Tibial artery (tissue), 4 donors: ENCODE data around the gene SCLY.

Experiments used
- DNase-seq, 2 donors: peaks; one replicate each; pipeline ENCODE4 v3.0.0-alpha.2; 2019
- H3K27ac ChIP-seq, 2 donors: fragments of 200-600 bp; sonication (generic) in 1 of 2; 1 replicate in 1 of 2; 2 replicates in 1 of 2; pipeline ENCODE4 v1.5.1; 2018 to 2019; ENCODE audit warnings: mild to moderate bottlenecking in 1 of 2
- H3K27me3 ChIP-seq, 2 donors: fragments of 200-600 bp; sonication (generic) in 1 of 2; one replicate each; pipeline versions ENCODE4 v1.5.1 to v1.6.0; 2016 to 2019
- H3K36me3 ChIP-seq, 3 donors: fragments of 200-600 bp; sonication (generic) in 2 of 3; one replicate each; pipeline ENCODE4 v1.5.1; 2016 to 2019; ENCODE audit warnings: mild to moderate bottlenecking in 2 of 3
- H3K4me1 ChIP-seq, 4 donors: fragments of 200-600 bp; sonication (generic) in 2 of 4; 1 replicate in 3 of 4; 2 replicates in 1 of 4; pipeline ENCODE4 v1.5.1; 2016 to 2019
- H3K4me3 ChIP-seq, 2 donors: fragments of 200-600 bp; sonication (generic) in 1 of 2; 1 replicate in 1 of 2; 2 replicates in 1 of 2; pipeline ENCODE4 v1.5.1; 2018 to 2019; ENCODE audit warnings: mild to moderate bottlenecking in 2 of 2
- H3K9me3 ChIP-seq, 3 donors: fragments of 200-600 bp; sonication (generic) in 1 of 3; one replicate each; pipeline ENCODE4 v1.5.1; 2016 to 2019
- intact Hi-C: fragments of 100-400 bp; cut with DNase I; formaldehyde crosslinking; loops from one replicate; pipeline ENCODE4 v1.15.0; 2023; ENCODE audit warnings: low total_unique reads
- TF ChIP-seq, protein P1 (sequence below), 2 experiments: fragments of 200-600 bp in 1 of 2; fragments of 450-650 bp in 1 of 2; IDR thresholded peaks; one replicate each; pipeline ENCODE4 v1.5.1; 2017 to 2019; ENCODE audit warnings: antibody characterized with exemption in 2 of 2, mild to moderate bottlenecking in 1 of 2, moderate library complexity in 1 of 2

Gene SCLY

DNA sequence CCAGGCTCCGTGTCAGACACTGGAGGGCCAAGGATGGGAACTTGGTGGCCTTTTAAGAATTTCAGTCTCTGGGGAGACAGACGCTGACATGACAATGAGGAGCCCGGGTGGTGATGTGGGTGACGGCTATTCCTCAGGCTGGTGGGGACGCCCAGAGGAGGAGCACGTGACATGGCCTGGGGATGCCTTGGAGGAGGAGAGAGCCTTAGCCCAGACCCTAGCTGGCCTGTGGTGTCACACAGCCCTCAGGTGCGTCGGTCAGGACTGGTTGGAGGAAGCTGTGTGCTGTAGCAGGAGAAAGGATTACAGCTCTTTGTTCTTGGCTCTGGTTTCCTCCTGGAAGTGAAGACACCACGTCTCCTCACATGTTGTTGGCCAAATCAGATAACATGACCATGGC lies 40.0 kb upstream of the SCLY start:
- H3K4me1 ChIP-seq = no peaks in the 10 kb centered on the region
- H3K4me3 ChIP-seq = no peak overlapping the region
- H3K27me3 ChIP-seq = no peaks in the 10 kb centered on the region
- H3K27ac ChIP-seq = no peak overlapping the region
- intact Hi-C loops = no loop called here
- peaks cover 0 to 29% (median 18%) of the 10 kb centered on the region in 3 donors for H3K36me3 ChIP-seq
- H3K9me3 ChIP-seq = no peaks in the 10 kb centered on the region
- TF ChIP-seq, protein P1, sequence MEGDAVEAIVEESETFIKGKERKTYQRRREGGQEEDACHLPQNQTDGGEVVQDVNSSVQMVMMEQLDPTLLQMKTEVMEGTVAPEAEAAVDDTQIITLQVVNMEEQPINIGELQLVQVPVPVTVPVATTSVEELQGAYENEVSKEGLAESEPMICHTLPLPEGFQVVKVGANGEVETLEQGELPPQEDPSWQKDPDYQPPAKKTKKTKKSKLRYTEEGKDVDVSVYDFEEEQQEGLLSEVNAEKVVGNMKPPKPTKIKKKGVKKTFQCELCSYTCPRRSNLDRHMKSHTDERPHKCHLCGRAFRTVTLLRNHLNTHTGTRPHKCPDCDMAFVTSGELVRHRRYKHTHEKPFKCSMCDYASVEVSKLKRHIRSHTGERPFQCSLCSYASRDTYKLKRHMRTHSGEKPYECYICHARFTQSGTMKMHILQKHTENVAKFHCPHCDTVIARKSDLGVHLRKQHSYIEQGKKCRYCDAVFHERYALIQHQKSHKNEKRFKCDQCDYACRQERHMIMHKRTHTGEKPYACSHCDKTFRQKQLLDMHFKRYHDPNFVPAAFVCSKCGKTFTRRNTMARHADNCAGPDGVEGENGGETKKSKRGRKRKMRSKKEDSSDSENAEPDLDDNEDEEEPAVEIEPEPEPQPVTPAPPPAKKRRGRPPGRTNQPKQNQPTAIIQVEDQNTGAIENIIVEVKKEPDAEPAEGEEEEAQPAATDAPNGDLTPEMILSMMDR (IDR thresholded peaks at IDR 0.05) = no peak
- DNase-seq = no peak

DNA sequence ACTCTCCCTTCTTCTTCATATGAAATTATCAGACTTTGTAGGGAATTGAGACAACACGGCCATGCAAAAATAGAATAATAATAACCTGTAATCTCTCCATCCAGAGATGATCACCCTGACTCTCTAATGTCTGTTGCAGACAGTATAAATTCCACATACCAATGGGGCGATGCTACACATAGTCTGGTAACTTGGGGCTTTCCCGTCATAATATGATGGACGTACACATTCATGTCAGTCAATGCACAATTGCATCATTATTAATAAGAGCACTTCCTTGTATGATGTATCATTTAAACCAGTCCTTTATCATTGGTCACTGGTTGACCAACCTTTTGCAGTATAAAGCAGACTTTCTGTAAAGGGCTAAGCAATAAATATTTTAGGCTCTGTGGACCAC lies 39.5 kb upstream of the SCLY start:
- intact Hi-C loops = no loop called here
- Histone ChIP-seq H3K27me3 (no peaks in the 10 kb centered on the region), H3K36me3 (peaks cover 0 to 34% (median 21%) of the 10 kb centered on the region in 3 donors), H3K4me3 (no peak overlapping the region), H3K9me3 (no peaks in the 10 kb centered on the region), H3K27ac (no peak overlapping the region), H3K4me1 (no peaks in the 10 kb centered on the region)
- DNase-seq = no peak
- TF ChIP-seq, protein P1 (IDR thresholded peaks at IDR 0.05) = no peak

DNA sequence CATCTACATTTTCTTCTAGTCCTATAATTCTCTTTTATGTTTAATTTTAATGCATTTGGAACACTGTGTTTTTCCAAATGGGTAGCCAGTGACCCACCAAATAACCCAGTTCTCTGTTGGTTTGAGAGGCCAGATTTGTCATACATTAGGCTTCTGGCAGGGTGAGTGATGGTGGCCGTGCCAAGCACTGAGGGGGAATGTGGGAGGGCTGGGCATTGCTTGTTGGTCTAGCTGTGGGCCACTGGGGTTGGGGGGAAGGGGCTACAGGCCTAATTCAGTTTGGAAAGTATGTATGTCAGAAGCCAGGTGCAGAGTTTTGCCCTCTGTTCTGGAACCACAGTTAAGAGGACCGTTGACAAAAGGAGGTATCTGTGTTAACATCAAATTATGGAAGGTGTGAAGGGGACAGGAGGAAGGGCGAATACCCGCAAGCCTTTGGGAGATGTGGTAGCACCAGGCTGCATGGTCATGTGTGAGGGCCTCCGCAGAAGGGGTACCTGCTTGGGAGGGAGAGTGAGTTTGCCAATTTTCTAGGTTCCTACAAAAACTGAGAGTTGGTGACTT lies 38.1 kb upstream of the SCLY start:
- Histone ChIP-seq H3K27ac (no peak overlapping the region), H3K4me1 (no peaks in the 10 kb centered on the region), H3K9me3 (no peaks in the 10 kb centered on the region), H3K27me3 (no peaks in the 10 kb centered on the region), H3K36me3 (peaks cover 9 to 33% (median 25%) of the 10 kb centered on the region in 3 donors), H3K4me3 (no peak overlapping the region)
- TF ChIP-seq, protein P1 (IDR thresholded peaks at IDR 0.05) = no peak
- intact Hi-C loops = no loop called here
- DNase-seq = no peak

DNA sequence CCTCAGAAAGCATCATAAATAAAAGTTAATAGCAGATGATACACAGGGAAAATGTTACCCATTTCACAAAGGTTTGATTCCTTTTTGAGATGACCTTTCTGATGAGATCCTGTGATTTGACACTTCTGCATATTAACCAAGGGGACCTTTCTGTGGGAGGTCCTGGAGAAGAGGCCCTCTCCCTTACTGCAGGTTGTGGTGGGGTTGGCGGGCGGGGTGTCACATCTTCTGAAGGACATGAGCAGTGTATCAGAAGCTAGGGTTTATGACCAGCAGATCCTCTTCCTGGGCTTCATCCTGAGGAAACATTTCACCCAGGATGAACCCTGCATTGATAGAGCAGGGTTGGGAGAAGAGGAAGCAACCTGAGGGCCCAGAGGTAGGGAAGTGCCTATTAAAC lies 37.2 kb upstream of the SCLY start:
- no peak for DNase-seq
- Histone ChIP-seq H3K36me3 (peaks cover 9 to 27% (median 16%) of the 10 kb centered on the region in 3 donors), H3K9me3 (no peaks in the 10 kb centered on the region), H3K27ac (no peak overlapping the region), H3K4me1 (no peaks in the 10 kb centered on the region), H3K4me3 (no peak overlapping the region), H3K27me3 (no peaks in the 10 kb centered on the region)
- TF ChIP-seq, protein P1 (IDR thresholded peaks at IDR 0.05) = no peak
- intact Hi-C loops = no loop called here

DNA sequence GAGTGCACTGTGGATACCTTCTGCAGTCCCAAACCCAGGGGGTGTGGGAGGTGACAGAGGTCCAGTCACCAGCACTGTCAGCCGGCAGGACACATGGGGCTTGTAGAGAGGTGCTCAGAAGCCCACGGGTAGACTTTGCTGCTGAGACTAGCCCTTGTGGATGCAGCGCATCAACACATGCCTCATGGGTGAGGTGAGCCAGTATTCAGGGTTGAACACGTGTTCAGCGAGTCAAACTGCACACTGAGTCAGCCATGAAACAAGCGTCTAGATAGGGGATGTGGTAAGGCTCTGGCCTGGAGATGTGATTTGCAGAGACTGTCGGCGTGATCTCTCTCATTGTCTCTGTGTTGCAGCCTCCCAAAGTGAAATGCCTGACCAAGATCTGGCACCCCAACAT lies 35.8 kb upstream of the SCLY start:
- Histone ChIP-seq H3K27me3 (no peaks in the 10 kb centered on the region), H3K36me3 (peaks cover 9 to 34% (median 16%) of the 10 kb centered on the region in 3 donors)
- intact Hi-C loops = no loop called here

More for the DNA sequence above, 35.8 kb upstream of the SCLY start:
- H3K4me3 ChIP-seq = no peak overlapping the region
- no peaks in the 10 kb centered on the region for H3K4me1 ChIP-seq
- DNase-seq = no peak
- no peak overlapping the region for H3K27ac ChIP-seq
- TF ChIP-seq, protein P1 (IDR thresholded peaks at IDR 0.05) = no peak
- no peaks in the 10 kb centered on the region for H3K9me3 ChIP-seq
